Renal cortical epithelial cell (primary cell): ENCODE measurements around the gene SLF2. TPM values are rescaled to one million over a fixed set of nuclear protein-coding genes. Genes with fewer than 3 reads are reported as not detected.
"Not testable (repeated sequence)": the region's sequence is repeated elsewhere in the genome, so short reads cannot be mapped to it uniquely, and the experiment has no call there.

ENCODE experiments used
- DNase-seq: peaks from one replicate; pipeline ENCODE4 v3.0.0-alpha.2; 2011; ENCODE audit warnings: low read depth
- total RNA-seq: library from RNA; depleted of rRNA; stranded (reverse); fragments of >200 nt; gene quantifications from 2 replicates; pipeline ENCODE4 v1.2.3, GENCODE V29; 2014

The SLF2 gene
- total RNA-seq, 1 donor from 2014 or later, result 25.7 TPM

GRCh38 chr10:100878291-100878910, 34.4 kb upstream of the SLF2 start:
- peak; percentile 64 for DNase-seq

GRCh38 chr10:100879741-100880360, 32.9 kb upstream of the SLF2 start:
- no peak for DNase-seq

- no peak for DNase-seq
These were observed 31.1 kb upstream of the SLF2 start for GRCh38 chr10:100881556-100882213.

- DNase-seq, result no peak
These were observed 30.5 kb upstream of the SLF2 start for GRCh38 chr10:100882252-100882651.

GRCh38 chr10:100882671-100883311, 30.0 kb upstream of the SLF2 start:
- DNase-seq, result no peak

GRCh38 chr10:100883312-100883821, 29.4 kb upstream of the SLF2 start:
- DNase-seq, result no peak

GRCh38 chr10:100885611-100886010, 27.2 kb upstream of the SLF2 start:
- not testable (repeated sequence) for DNase-seq

GRCh38 chr10:100886091-100886490, 26.7 kb upstream of the SLF2 start:
- peak; percentile 62 for DNase-seq

- DNase-seq, result no peak
These were observed 26.2 kb upstream of the SLF2 start for GRCh38 chr10:100886521-100886920.

- DNase-seq, result no peak
These were observed 25.8 kb upstream of the SLF2 start for GRCh38 chr10:100886963-100887362.

- DNase-seq, result no peak
These were observed 24.9 kb upstream of the SLF2 start for GRCh38 chr10:100887761-100888296.

- DNase-seq, result peak; percentile 39
These were observed 23.8 kb upstream of the SLF2 start for GRCh38 chr10:100888957-100889356.

GRCh38 chr10:100889546-100889945, 23.2 kb upstream of the SLF2 start:
- DNase-seq, result no peak

- DNase-seq, result no peak
These were observed 22.6 kb upstream of the SLF2 start for GRCh38 chr10:100890141-100890672.

GRCh38 chr10:100890673-100891317, 22.0 kb upstream of the SLF2 start:
- DNase-seq, result peak; percentile 98

- DNase-seq, result no peak
These were observed 18.7 kb upstream of the SLF2 start for GRCh38 chr10:100894033-100894432.

- DNase-seq, result peak; percentile 40
These were observed 18.0 kb upstream of the SLF2 start for GRCh38 chr10:100894589-100895294.

- DNase-seq, result peak; percentile 48
These were observed 17.4 kb upstream of the SLF2 start for GRCh38 chr10:100895346-100895745.

- DNase-seq, result no peak
These were observed 16.9 kb upstream of the SLF2 start for GRCh38 chr10:100895896-100896295.

- DNase-seq, result no peak
These were observed 15.8 kb upstream of the SLF2 start for GRCh38 chr10:100896876-100897461.
